OCI-LY1 (cell line): ENCODE results near the gene REXO1.

ENCODE experiments used
- H2AFZ ChIP-seq: fragments of 200-600 bp; sonication (generic), shearing (Covaris generic); 2 replicates; pipeline ENCODE4 v1.6.0; 2014; ENCODE audit warnings: antibody characterized with exemption, mild to moderate bottlenecking, low read length
- H3F3A ChIP-seq: fragments of 200-600 bp; sonication (generic), shearing (Covaris generic); 2 replicates; pipeline ENCODE4 v1.6.0; 2014; ENCODE audit warnings: mild to moderate bottlenecking, antibody characterized with exemption, low read length, moderate library complexity; ENCODE audit not compliant: insufficient read depth
- H3K27ac ChIP-seq: fragments of 200-600 bp; sonication (generic); 2 replicates; pipeline ENCODE4 v1.5.1; 2014; ENCODE audit warnings: low read length, mixed run types, mild to moderate bottlenecking, low read depth; ENCODE audit not compliant: poor library complexity, severe bottlenecking
- H3K27me3 ChIP-seq: fragments of 200-600 bp; sonication (generic); 2 replicates; pipeline ENCODE4 v1.6.0; 2014; ENCODE audit warnings: antibody characterized with exemption, mild to moderate bottlenecking, low read length, moderate library complexity; ENCODE audit not compliant: insufficient read depth
- H3K36me3 ChIP-seq: fragments of 200-600 bp; sonication (generic); 2 replicates; pipeline ENCODE4 v1.6.1; 2014; ENCODE audit warnings: mild to moderate bottlenecking, antibody characterized with exemption, low read length, moderate library complexity, mixed read lengths; ENCODE audit not compliant: insufficient read depth
- H3K4me1 ChIP-seq: fragments of 200-600 bp; sonication (generic); 2 replicates; pipeline ENCODE4 v1.5.1; 2014; ENCODE audit warnings: mild to moderate bottlenecking, low read length, moderate library complexity; ENCODE audit not compliant: insufficient read depth, severe bottlenecking
- H3K4me2 ChIP-seq: fragments of 200-600 bp; sonication (generic), shearing (Covaris generic); 2 replicates; pipeline ENCODE4 v1.6.1; 2014; ENCODE audit warnings: low read length
- H3K4me3 ChIP-seq: fragments of 200-600 bp; sonication (generic); 2 replicates; pipeline ENCODE4 v1.5.1; 2014; ENCODE audit warnings: low read length, low read depth, mild to moderate bottlenecking, mixed read lengths; ENCODE audit not compliant: poor library complexity, severe bottlenecking
- H3K79me2 ChIP-seq: fragments of 200-600 bp; shearing (Covaris generic); 2 replicates; pipeline ENCODE4 v1.6.1; 2016; ENCODE audit warnings: mixed run types, low read length, mixed read lengths; ENCODE audit not compliant: insufficient read depth
- H3K9ac ChIP-seq: fragments of 200-600 bp; sonication (generic), shearing (Covaris generic); 2 replicates; pipeline ENCODE4 v1.6.1; 2014; ENCODE audit warnings: mild to moderate bottlenecking, low read length, mixed read lengths
- H3K9me2 ChIP-seq: fragments of 200-600 bp; sonication (generic), shearing (Covaris generic); 2 replicates; pipeline ENCODE4 v1.6.1; 2014; ENCODE audit warnings: low read depth, mild to moderate bottlenecking, low read length, mixed read lengths
- H3K9me3 ChIP-seq: fragments of 200-600 bp; shearing (Covaris generic); 2 replicates; pipeline ENCODE4 v1.6.1; 2014; ENCODE audit warnings: low read length, mixed read lengths
- H4K20me1 ChIP-seq: fragments of 200-600 bp; sonication (generic), shearing (Covaris generic); 2 replicates; pipeline ENCODE4 v1.6.0; 2016; ENCODE audit warnings: mild to moderate bottlenecking, low read length; ENCODE audit not compliant: insufficient read depth
- CTCF ChIP-seq: fragments of 200-600 bp; sonication (generic), shearing (Covaris generic); IDR thresholded peaks from 2 replicates; pipeline ENCODE4 v1.5.1; 2017; ENCODE audit warnings: mild to moderate bottlenecking, antibody characterized with exemption, low read length, moderate library complexity, mixed read lengths
- EZH2 ChIP-seq: fragments of 200-600 bp; sonication (generic), shearing (Covaris generic); IDR thresholded peaks from 2 replicates; pipeline ENCODE4 v1.8.0; 2017; ENCODE audit warnings: borderline replicate concordance, mixed run types, mild to moderate bottlenecking, antibody characterized with exemption, low read length, moderate library complexity, mixed read lengths

The REXO1 gene

GRCh38 chr19:1806184-1807029 lies 41.9 kb downstream of the REXO1 start:
- no peaks in the 10 kb centered on the region for H3K9me2 ChIP-seq
- no peak for TF ChIP-seq EZH2
- H3F3A ChIP-seq = no peaks in the 10 kb centered on the region
- no peaks in the 10 kb centered on the region for H3K36me3 ChIP-seq
- no peaks in the 10 kb centered on the region for H3K4me1 ChIP-seq
- no peaks in the 10 kb centered on the region for H4K20me1 ChIP-seq
- no peak overlapping the region for H3K27ac ChIP-seq
- peaks cover 5% of the 10 kb centered on the region; the same call in 1 of the 2 replicates for H3K27me3 ChIP-seq
- H2AFZ ChIP-seq = no peak overlapping the region
- no peaks in the 10 kb centered on the region for H3K9me3 ChIP-seq
- no peak overlapping the region for H3K4me2 ChIP-seq
- no peak overlapping the region for H3K4me3 ChIP-seq
- H3K9ac ChIP-seq = no peak overlapping the region
- H3K79me2 ChIP-seq = no peaks in the 10 kb centered on the region

- Histone ChIP-seq H3K9me3 (no peaks in the 10 kb centered on the region), H3K27me3 (peaks cover 3% of the 10 kb centered on the region; the same call in 1 of the 2 replicates), H3K4me3 (no peak overlapping the region), H4K20me1 (no peaks in the 10 kb centered on the region), H3K9ac (no peak overlapping the region), H3K36me3 (no peaks in the 10 kb centered on the region), H3F3A (no peaks in the 10 kb centered on the region), H2AFZ (no peak overlapping the region), H3K9me2 (no peaks in the 10 kb centered on the region), H3K27ac (no peak overlapping the region), H3K4me2 (no peak overlapping the region), H3K4me1 (no peaks in the 10 kb centered on the region), H3K79me2 (no peaks in the 10 kb centered on the region)
- TF ChIP-seq EZH2 (no peak), CTCF (no peak)
Measured at GRCh38 chr19:1805401-1806183, 42.7 kb downstream of the REXO1 start.

- peaks cover 3% of the 10 kb centered on the region; the same call in 1 of the 2 replicates for H3K27me3 ChIP-seq
- no peaks in the 10 kb centered on the region for H3K9me2 ChIP-seq
- no peaks in the 10 kb centered on the region for H3F3A ChIP-seq
- H3K9me3 ChIP-seq = no peaks in the 10 kb centered on the region
- H3K27ac ChIP-seq = no peak overlapping the region
- no peak overlapping the region for H3K9ac ChIP-seq
- no peaks in the 10 kb centered on the region for H4K20me1 ChIP-seq
- H3K4me2 ChIP-seq = no peak overlapping the region
- H3K79me2 ChIP-seq = no peaks in the 10 kb centered on the region
- TF ChIP-seq CTCF (no peak), EZH2 (no peak)
- no peak overlapping the region for H2AFZ ChIP-seq
- no peak overlapping the region for H3K4me3 ChIP-seq
- no peaks in the 10 kb centered on the region for H3K4me1 ChIP-seq
- no peaks in the 10 kb centered on the region for H3K36me3 ChIP-seq
Measured at GRCh38 chr19:1804858-1805257, 43.4 kb downstream of the REXO1 start.
